ENCODE measurements around the gene KRTAP12-2.
"Not testable (repeated sequence)": the region's sequence is repeated elsewhere in the genome, so short reads cannot be mapped to it uniquely, and the experiment has no call there.

The KRTAP12-2 gene

GRCh38 chr21:44677881-44678280 lies 11.2 kb upstream of the KRTAP12-2 start:
- H3K27me3 ChIP-seq (ENCODE audit: control insufficient read depth in 1 of 2, insufficient read depth in 2 of 2, low read length in 2 of 2): no peaks in the 10 kb centered on the region
- H3K9me3 ChIP-seq (ENCODE audit: low read length): no peaks in the 10 kb centered on the region
- H3K4me1 ChIP-seq (ENCODE audit: insufficient read depth, low read length): no peaks in the 10 kb centered on the region
- H3K9ac ChIP-seq (ENCODE audit: low read length): no peak overlapping the region
- H3K27ac ChIP-seq (ENCODE audit: low read depth, low read length): no peak overlapping the region
- no peak overlapping the region for H3K4me3 ChIP-seq (ENCODE audit: low read depth in 1 of 2, low read length in 2 of 2)
- no peaks in the 10 kb centered on the region for H3K36me3 ChIP-seq (ENCODE audit: insufficient read depth, low read length)

DNA sequence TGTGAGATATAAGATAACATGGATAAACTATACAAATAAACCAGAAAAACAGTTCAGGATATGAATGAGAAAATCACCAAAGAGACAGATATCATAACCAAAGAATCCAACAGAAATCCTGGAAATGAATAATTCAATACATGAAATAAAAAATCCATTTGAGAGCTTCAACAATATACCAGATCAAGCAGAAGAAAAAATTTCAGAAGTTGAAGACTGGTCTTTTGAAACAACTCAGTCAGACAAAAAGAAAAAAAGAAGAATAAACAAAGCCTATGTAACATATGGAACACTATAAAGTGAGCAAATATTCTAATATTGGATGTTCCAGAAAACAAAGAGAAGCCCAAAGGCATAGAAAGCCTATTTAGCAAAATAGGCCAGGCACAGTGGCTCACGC lies 5.2 kb upstream of the KRTAP12-2 start:
- no peaks in the 10 kb centered on the region for H3K36me3 ChIP-seq (ENCODE audit: insufficient read depth, low read length)
- no peaks in the 10 kb centered on the region for H3K9me3 ChIP-seq (ENCODE audit: low read length)
- H3K4me1 ChIP-seq (ENCODE audit: insufficient read depth, low read length): no peaks in the 10 kb centered on the region
- H3K27me3 ChIP-seq (ENCODE audit: control insufficient read depth in 1 of 2, insufficient read depth in 2 of 2, low read length in 2 of 2): no peaks in the 10 kb centered on the region
- H3K4me3 ChIP-seq (ENCODE audit: low read depth in 1 of 2, low read length in 2 of 2): no peak overlapping the region
- no peak overlapping the region for H3K27ac ChIP-seq (ENCODE audit: low read depth, low read length)
- H3K9ac ChIP-seq (ENCODE audit: low read length): no peak overlapping the region

GRCh38 chr21:44670642-44671432 lies 4.1 kb upstream of the KRTAP12-2 start:
- H3K4me1 ChIP-seq (ENCODE audit: insufficient read depth, low read length): no peaks in the 10 kb centered on the region
- no peak overlapping the region for H3K4me3 ChIP-seq (ENCODE audit: low read depth in 1 of 2, low read length in 2 of 2)
- no peak overlapping the region for H3K27ac ChIP-seq (ENCODE audit: low read depth, low read length)
- no peaks in the 10 kb centered on the region for H3K27me3 ChIP-seq (ENCODE audit: control insufficient read depth in 1 of 2, insufficient read depth in 2 of 2, low read length in 2 of 2)
- H3K9ac ChIP-seq (ENCODE audit: low read length): no peak overlapping the region
- H3K36me3 ChIP-seq (ENCODE audit: insufficient read depth, low read length): no peaks in the 10 kb centered on the region
- no peaks in the 10 kb centered on the region for H3K9me3 ChIP-seq (ENCODE audit: low read length)

GRCh38 chr21:44667612-44668011 lies 885 bp upstream of the KRTAP12-2 start:
- no peak overlapping the region for H3K27ac ChIP-seq (ENCODE audit: low read depth, low read length)

GRCh38 chr21:44664691-44665090 lies 2.0 kb downstream of the KRTAP12-2 start:
- Histone ChIP-seq H3K27ac (ENCODE audit: low read depth, low read length) (no peak overlapping the region), H3K27me3 (ENCODE audit: control insufficient read depth in 1 of 2, insufficient read depth in 2 of 2, low read length in 2 of 2) (peaks cover 0 to 5% of the 10 kb centered on the region in 2 donors), H3K4me3 (ENCODE audit: low read depth in 1 of 2, low read length in 2 of 2) (no peak overlapping the region), H3K36me3 (ENCODE audit: insufficient read depth, low read length) (no peaks in the 10 kb centered on the region), H3K9ac (ENCODE audit: low read length) (no peak overlapping the region), H3K9me3 (ENCODE audit: low read length) (no peaks in the 10 kb centered on the region), H3K4me1 (ENCODE audit: insufficient read depth, low read length) (no peaks in the 10 kb centered on the region)

More at GRCh38 chr21:44667612-44668011, 885 bp upstream of the KRTAP12-2 start:
- H3K4me1 ChIP-seq (ENCODE audit: insufficient read depth, low read length): no peaks in the 10 kb centered on the region
- H3K9ac ChIP-seq (ENCODE audit: low read length): no peak overlapping the region
- peaks cover 0 to 5% of the 10 kb centered on the region in 2 donors for H3K27me3 ChIP-seq (ENCODE audit: control insufficient read depth in 1 of 2, insufficient read depth in 2 of 2, low read length in 2 of 2)
- no peaks in the 10 kb centered on the region for H3K9me3 ChIP-seq (ENCODE audit: low read length)
- no peak overlapping the region for H3K4me3 ChIP-seq (ENCODE audit: low read depth in 1 of 2, low read length in 2 of 2)
- no peaks in the 10 kb centered on the region for H3K36me3 ChIP-seq (ENCODE audit: insufficient read depth, low read length)

DNA sequence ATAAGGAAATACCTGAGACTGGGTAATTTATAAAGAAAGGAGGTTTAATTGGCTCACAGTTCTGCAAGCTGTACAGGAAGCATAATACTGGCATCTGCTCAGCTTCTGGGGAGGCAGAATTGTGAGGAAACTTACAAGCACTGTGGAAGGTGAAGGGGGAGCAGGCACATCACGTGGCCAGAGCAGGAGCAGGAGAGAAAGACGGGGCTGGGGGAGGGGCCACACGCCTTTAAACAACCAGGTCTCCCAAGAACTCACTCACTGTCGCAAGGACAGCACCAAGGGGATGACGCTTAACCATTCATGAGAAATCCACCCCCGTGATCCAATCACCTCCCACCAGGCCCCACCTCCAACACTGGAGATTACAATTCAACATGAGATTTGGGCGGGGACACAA lies 5.2 kb downstream of the KRTAP12-2 start:
- not testable (repeated sequence) for H3K9ac ChIP-seq (ENCODE audit: low read length); H3K4me3 ChIP-seq (ENCODE audit: low read depth in 1 of 2, low read length in 2 of 2); H3K9me3 ChIP-seq (ENCODE audit: low read length); H3K27ac ChIP-seq (ENCODE audit: low read depth, low read length); H3K27me3 ChIP-seq (ENCODE audit: control insufficient read depth in 1 of 2, insufficient read depth in 2 of 2, low read length in 2 of 2); H3K4me1 ChIP-seq (ENCODE audit: insufficient read depth, low read length); H3K36me3 ChIP-seq (ENCODE audit: insufficient read depth, low read length)

DNA sequence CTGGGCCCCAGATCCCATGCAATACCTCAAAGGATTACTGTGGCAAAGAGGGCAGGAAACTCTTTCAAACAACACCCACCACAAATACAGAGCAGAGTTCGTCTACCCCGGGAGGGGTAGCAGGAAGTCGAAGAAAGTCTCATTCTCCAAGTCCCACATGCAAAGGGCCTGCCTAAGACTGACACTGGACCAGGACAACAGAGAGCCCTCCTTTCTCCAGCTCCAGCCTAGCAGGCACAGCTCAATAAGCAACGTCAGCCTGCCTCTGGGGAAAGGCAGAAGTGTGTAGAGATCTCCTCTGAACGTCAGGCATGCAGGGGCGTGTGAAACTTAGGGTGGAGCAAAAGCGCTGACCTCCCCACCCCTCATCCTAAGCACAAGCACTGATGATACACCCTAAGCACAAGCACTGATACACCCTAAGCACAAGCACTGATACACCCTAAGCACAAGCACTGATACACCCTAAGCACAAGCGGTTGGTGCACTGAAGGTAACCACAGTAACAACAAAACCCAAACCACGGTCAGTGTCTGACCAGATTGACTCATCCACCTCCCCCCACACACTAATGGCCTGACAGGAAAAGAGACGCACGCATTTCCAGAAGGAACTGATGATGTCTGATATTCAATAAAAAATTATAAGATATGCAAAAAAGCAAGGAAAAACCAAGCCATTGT lies 7.7 kb downstream of the KRTAP12-2 start:
- no peak overlapping the region for H3K4me3 ChIP-seq (ENCODE audit: low read depth in 1 of 2, low read length in 2 of 2)
- no peak overlapping the region for H3K9ac ChIP-seq (ENCODE audit: low read length)
- no peak overlapping the region for H3K27ac ChIP-seq (ENCODE audit: low read depth, low read length)
- H3K36me3 ChIP-seq (ENCODE audit: insufficient read depth, low read length): no peaks in the 10 kb centered on the region
- no peaks in the 10 kb centered on the region for H3K4me1 ChIP-seq (ENCODE audit: insufficient read depth, low read length)
- peaks cover 3% of the 10 kb centered on the region for H3K9me3 ChIP-seq (ENCODE audit: low read length)
- H3K27me3 ChIP-seq (ENCODE audit: control insufficient read depth in 1 of 2, insufficient read depth in 2 of 2, low read length in 2 of 2): peaks cover 0 to 7% of the 10 kb centered on the region in 2 donors

- no peak overlapping the region for H3K27ac ChIP-seq (ENCODE audit: low read depth, low read length)
- H3K27me3 ChIP-seq (ENCODE audit: control insufficient read depth in 1 of 2, insufficient read depth in 2 of 2, low read length in 2 of 2): peaks cover 0 to 10% of the 10 kb centered on the region in 2 donors
- H3K36me3 ChIP-seq (ENCODE audit: insufficient read depth, low read length): no peaks in the 10 kb centered on the region
- no peak overlapping the region for H3K4me3 ChIP-seq (ENCODE audit: low read depth in 1 of 2, low read length in 2 of 2)
- no peak overlapping the region for H3K9ac ChIP-seq (ENCODE audit: low read length)
- peaks cover 3% of the 10 kb centered on the region for H3K9me3 ChIP-seq (ENCODE audit: low read length)
- no peaks in the 10 kb centered on the region for H3K4me1 ChIP-seq (ENCODE audit: insufficient read depth, low read length)
Measured at GRCh38 chr21:44658541-44658910, 8.2 kb downstream of the KRTAP12-2 start.

GRCh38 chr21:44657635-44658540 lies 8.8 kb downstream of the KRTAP12-2 start, which contains the start of gene KRTAP12-3:
KRTAP12-3 (plus strand) TSS chr21:44657932; CDS start chr21:44657980, 48 bp downstream.
- peaks cover 0 to 10% of the 10 kb centered on the region in 2 donors for H3K27me3 ChIP-seq (ENCODE audit: control insufficient read depth in 1 of 2, insufficient read depth in 2 of 2, low read length in 2 of 2)
- H3K4me1 ChIP-seq (ENCODE audit: insufficient read depth, low read length): no peaks in the 10 kb centered on the region
- H3K27ac ChIP-seq (ENCODE audit: low read depth, low read length): no peak within 1 kb of the TSS
- no peak within 1 kb of the TSS for H3K9ac ChIP-seq (ENCODE audit: low read length)
- H3K4me3 ChIP-seq (ENCODE audit: low read depth in 1 of 2, low read length in 2 of 2): no peak within 1 kb of the TSS
- peaks cover 3% of the 10 kb centered on the region for H3K9me3 ChIP-seq (ENCODE audit: low read length)
- no peaks in the 10 kb centered on the region for H3K36me3 ChIP-seq (ENCODE audit: insufficient read depth, low read length)

GRCh38 chr21:44656868-44657267 lies 9.9 kb downstream of the KRTAP12-2 start:
- H3K9me3 ChIP-seq (ENCODE audit: low read length): peaks cover 3% of the 10 kb centered on the region
- H3K36me3 ChIP-seq (ENCODE audit: insufficient read depth, low read length): no peaks in the 10 kb centered on the region
- no peaks in the 10 kb centered on the region for H3K4me1 ChIP-seq (ENCODE audit: insufficient read depth, low read length)
- H3K4me3 ChIP-seq (ENCODE audit: low read depth in 1 of 2, low read length in 2 of 2): no peak overlapping the region
- no peak overlapping the region for H3K27ac ChIP-seq (ENCODE audit: low read depth, low read length)
- H3K27me3 ChIP-seq (ENCODE audit: control insufficient read depth in 1 of 2, insufficient read depth in 2 of 2, low read length in 2 of 2): peaks cover 0 to 10% of the 10 kb centered on the region in 2 donors
- H3K9ac ChIP-seq (ENCODE audit: low read length): no peak overlapping the region

GRCh38 chr21:44654576-44655175 lies 12.1 kb downstream of the KRTAP12-2 start, which contains the start of gene KRTAP12-4:
KRTAP12-4 (minus strand) TSS chr21:44654659; CDS start chr21:44654614, 45 bp downstream.
- Histone ChIP-seq H3K27me3 (ENCODE audit: control insufficient read depth in 1 of 2, insufficient read depth in 2 of 2, low read length in 2 of 2) (peaks cover 0 to 10% of the 10 kb centered on the region in 2 donors), H3K4me1 (ENCODE audit: insufficient read depth, low read length) (no peaks in the 10 kb centered on the region), H3K36me3 (ENCODE audit: insufficient read depth, low read length) (no peaks in the 10 kb centered on the region), H3K27ac (ENCODE audit: low read depth, low read length) (no peak within 1 kb of the TSS), H3K4me3 (ENCODE audit: low read depth in 1 of 2, low read length in 2 of 2) (no peak within 1 kb of the TSS), H3K9me3 (ENCODE audit: low read length) (peaks cover 3% of the 10 kb centered on the region), H3K9ac (ENCODE audit: low read length) (no peak within 1 kb of the TSS)

Data from muscle layer of colon (tissue), 2 donors.